ENCODE results near the gene EIF4A2.
"Not testable (repeated sequence)": the region's sequence is repeated elsewhere in the genome, so short reads cannot be mapped to it uniquely, and the experiment has no call there.

Gene EIF4A2

DNA sequence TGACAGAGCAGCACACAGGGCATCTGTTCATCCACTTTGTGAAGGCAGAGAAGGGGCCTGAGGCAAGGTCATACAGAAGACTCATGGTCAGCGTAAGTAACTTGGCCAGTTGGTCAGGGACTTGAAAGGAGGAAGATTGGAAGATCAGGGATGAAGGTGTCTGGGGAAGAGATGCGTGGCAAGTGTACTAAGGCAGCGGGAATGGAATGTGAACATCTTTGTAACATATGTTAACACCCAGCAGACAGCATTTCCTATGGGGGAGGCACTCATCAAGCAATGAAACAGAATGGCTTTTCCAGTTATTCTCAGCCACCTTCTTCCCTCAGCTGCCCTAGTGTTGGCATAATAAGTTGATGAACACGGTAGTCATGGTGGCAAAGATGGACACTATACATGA lies 30.7 kb downstream of the EIF4A2 start:
- no peak for DNase-seq (ENCODE audit: extremely low read depth, low read depth)
- TF ChIP-seq, protein P1, sequence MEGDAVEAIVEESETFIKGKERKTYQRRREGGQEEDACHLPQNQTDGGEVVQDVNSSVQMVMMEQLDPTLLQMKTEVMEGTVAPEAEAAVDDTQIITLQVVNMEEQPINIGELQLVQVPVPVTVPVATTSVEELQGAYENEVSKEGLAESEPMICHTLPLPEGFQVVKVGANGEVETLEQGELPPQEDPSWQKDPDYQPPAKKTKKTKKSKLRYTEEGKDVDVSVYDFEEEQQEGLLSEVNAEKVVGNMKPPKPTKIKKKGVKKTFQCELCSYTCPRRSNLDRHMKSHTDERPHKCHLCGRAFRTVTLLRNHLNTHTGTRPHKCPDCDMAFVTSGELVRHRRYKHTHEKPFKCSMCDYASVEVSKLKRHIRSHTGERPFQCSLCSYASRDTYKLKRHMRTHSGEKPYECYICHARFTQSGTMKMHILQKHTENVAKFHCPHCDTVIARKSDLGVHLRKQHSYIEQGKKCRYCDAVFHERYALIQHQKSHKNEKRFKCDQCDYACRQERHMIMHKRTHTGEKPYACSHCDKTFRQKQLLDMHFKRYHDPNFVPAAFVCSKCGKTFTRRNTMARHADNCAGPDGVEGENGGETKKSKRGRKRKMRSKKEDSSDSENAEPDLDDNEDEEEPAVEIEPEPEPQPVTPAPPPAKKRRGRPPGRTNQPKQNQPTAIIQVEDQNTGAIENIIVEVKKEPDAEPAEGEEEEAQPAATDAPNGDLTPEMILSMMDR (IDR thresholded peaks at IDR 0.05; ENCODE audit: low read depth, low read length): no peak

DNA sequence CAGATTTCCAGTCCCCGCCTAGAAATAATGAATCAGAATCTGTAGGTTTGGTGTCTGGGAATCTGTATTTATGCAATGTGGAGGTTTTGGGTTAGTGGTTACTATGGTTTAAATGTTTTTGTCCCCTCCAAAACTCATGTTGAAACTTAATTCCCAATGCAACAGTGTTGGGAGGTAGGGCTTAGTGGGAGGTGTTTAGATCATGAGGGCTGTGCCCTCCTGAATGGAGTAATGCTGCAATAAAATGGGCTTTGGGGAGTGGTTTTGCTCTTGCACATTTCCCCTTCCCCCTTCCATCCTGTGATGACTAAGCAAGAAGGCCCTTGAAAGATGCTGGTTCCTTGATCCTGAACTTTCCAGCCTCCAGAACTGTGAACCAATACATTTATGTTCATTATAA lies 32.1 kb downstream of the EIF4A2 start:
- TF ChIP-seq, protein P1 (IDR thresholded peaks at IDR 0.05; ENCODE audit: low read depth, low read length): no peak
- DNase-seq (ENCODE audit: extremely low read depth, low read depth): no peak

DNA sequence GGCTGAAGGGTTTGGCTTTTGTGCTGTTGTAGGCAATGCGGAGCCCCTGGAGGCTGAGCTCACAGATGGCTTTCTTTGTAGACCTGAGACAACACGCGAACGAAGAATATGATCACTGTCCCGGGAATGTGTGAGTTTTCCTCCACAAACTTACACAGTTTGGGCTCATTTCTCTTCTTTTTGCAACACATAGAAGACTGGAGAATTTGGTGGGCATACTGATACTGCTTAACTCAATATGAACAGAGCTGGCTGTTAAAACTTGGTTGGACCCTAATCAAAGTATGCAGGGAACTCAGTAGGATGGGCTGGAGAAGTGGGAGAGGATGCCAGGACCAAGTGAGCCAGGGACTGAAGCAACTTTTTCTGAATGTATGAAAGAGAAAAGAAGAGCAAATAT lies 35.1 kb downstream of the EIF4A2 start:
- TF ChIP-seq, protein P1 (IDR thresholded peaks at IDR 0.05; ENCODE audit: low read depth, low read length): no peak
- no peak for DNase-seq (ENCODE audit: extremely low read depth, low read depth)

DNA sequence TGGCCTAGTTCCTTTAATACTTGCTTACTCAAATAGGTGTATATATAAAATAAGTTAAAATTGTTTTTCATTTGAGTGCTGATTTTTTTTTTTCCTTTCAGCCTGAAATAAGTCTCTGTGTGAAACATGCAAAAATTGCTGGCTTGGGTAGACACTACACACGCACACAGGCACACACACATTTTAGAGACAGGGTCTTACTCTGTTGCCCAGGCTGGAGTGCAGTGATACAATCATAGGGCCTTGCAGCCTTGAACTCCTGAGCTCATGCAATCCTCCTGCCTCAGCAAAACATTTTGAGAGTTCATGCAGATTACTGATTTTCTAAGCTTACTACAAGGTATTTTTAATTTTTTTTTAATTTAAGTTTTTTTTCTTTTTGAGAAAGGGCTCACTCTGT lies 35.6 kb downstream of the EIF4A2 start:
- TF ChIP-seq, protein P1 (IDR thresholded peaks at IDR 0.05; ENCODE audit: low read depth, low read length): no peak
- DNase-seq (ENCODE audit: extremely low read depth, low read depth): no peak

DNA sequence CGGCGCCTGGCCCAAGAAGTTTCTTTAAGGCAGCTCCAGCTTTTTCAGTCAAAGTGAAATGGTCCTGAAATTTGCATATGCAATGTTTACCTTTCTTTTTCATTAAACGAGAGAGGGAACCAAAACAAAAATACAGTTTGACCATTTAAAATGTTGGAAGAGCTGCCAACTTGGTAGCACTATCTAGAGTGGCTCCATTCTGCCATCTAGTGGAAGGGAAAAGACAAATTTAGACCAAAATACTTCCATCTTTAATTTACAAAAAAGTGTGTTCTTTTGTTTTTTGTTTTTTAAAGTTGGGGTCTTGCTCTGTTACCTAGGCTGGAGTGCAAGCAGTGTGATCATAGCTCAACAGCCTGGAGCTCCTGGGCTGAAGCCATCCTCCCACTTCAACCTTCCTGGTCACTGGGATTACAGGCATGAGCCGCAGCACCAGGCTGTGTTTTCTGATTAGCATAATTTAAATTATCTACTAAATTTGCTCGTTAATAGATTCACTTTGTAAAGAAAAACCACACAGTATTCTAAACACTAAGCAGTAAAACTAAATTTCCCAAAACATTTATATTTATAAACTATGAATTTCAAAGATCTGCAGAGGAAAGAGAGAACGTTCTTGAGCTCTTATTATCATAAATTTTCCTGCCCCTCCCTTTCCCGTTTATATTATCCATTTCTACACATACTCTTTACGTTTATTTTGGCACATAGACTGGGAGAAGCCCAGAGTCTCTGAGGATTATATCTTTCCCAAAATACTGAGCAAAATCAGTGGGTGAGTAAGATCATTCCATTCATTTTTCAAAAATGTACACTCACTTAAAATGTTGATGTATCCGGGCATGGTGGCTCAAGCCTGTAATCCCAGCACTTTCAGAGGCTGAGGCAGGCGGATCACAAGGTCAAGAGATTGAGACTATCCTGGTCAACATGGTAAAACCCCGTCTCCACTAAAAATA lies 38.3 kb downstream of the EIF4A2 start:
- DNase-seq (ENCODE audit: extremely low read depth, low read depth): no peak
- TF ChIP-seq, protein P1 (IDR thresholded peaks at IDR 0.05; ENCODE audit: low read depth, low read length): peak; percentile 63

DNA sequence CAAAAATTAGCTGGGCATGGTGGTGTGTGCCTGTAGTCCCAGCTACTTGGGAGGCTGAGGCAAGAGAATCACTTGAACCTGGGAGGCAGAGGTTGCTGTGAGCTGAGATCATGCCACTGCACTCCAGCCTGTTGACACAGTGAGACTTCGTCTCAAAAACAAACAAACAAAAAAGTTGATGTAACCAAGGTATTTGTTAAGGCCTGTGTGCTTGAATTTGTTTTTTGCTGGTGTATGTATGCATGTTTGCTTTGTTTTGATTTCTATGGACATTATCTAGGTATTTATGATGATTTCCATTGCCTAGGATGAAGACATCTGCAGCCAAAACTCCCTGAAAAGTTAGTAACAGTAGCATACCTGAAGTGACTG lies 39.0 kb downstream of the EIF4A2 start:
- DNase-seq (ENCODE audit: extremely low read depth, low read depth): not testable (repeated sequence)

DNA sequence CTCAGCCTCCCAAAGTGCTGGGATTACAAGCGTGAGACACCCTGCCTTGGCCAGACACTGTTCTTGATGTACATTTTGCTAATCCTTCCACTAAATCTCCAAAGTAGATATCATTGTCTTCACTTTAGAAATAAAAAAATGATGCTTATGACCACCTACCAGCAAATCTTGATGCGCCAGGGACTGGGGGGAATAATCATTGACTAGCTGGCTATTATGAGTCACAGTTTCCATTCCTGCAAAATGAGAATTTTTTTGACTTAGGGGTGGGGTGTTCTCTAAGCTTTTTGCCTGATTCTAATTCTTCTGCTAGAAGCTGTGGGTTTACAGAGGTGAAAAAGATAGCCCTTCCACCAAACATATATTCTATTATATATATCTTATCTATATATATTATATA lies 40.0 kb downstream of the EIF4A2 start:
- TF ChIP-seq, protein P1 (IDR thresholded peaks at IDR 0.05; ENCODE audit: low read depth, low read length): no peak
- DNase-seq (ENCODE audit: extremely low read depth, low read depth): no peak
